Fibroblast of pulmonary artery (primary cell): Measurements from ENCODE around the gene GYS1.
A peak's percentile ranks its signal among the peaks of the same experiment; 100 is the strongest.

ENCODE experiments used
- DNase-seq: peaks from one replicate; pipeline ENCODE4 v3.0.0-alpha.2; 2010; ENCODE audit warnings: low read depth
- H3K4me3 ChIP-seq: replicated peaks from 2 replicates; pipeline ENCODE4 v1.5.1; 2011; ENCODE audit warnings: low read depth, mild to moderate bottlenecking, control low read depth, low read length, moderate library complexity
- CTCF ChIP-seq: IDR thresholded peaks from 2 replicates; pipeline ENCODE4 v1.5.1; 2011; ENCODE audit warnings: mild to moderate bottlenecking, control low read depth, low read length, inconsistent platforms; ENCODE audit errors: missing control alignments

Gene GYS1

GRCh38 chr19:49017041-49017665 is 24.0 kb upstream of the GYS1 start, which contains the start of gene LHB:
Gene LHB, minus strand, starts transcription at chr19:49017091. Its CDS starts 10 bp downstream, at chr19:49017081.
- no peak for TF ChIP-seq CTCF
- peak within 1 kb of the TSS; percentile 44 for H3K4me3 ChIP-seq
- DNase-seq = no peak

- no peak for TF ChIP-seq CTCF
- no peak for DNase-seq
- no peak overlapping the region for H3K4me3 ChIP-seq
Observed at GRCh38 chr19:49016067-49016839, 23.1 kb upstream of the GYS1 start.

- no peak overlapping the region for H3K4me3 ChIP-seq
- no peak for DNase-seq
- TF ChIP-seq CTCF = no peak
Observed at GRCh38 chr19:49014870-49015255, 21.8 kb upstream of the GYS1 start.

- no peak overlapping the region for H3K4me3 ChIP-seq
- DNase-seq = no peak
- no peak for TF ChIP-seq CTCF
Observed at GRCh38 chr19:49014123-49014869, 21.2 kb upstream of the GYS1 start.

GRCh38 chr19:49011194-49011593 is 18.1 kb upstream of the GYS1 start:
- H3K4me3 ChIP-seq = no peak overlapping the region
- no peak for DNase-seq
- no peak for TF ChIP-seq CTCF

- no peak for TF ChIP-seq CTCF
- H3K4me3 ChIP-seq = no peak overlapping the region
- DNase-seq = no peak
Observed at GRCh38 chr19:49010453-49010852, 17.3 kb upstream of the GYS1 start.
